NCI-H2196 treated with DMSO at 0.1 percent for 48 hours (cell line): ENCODE data around the gene OGT.
"Not testable (repeated sequence)": the region's sequence is repeated elsewhere in the genome, so short reads cannot be mapped to it uniquely, and the experiment has no call there.

Experiments used
- DNase-seq: peaks from one replicate; lab custom pipeline; 2025; ENCODE audit not compliant: unreplicated experiment; lab: John Stamatoyannopoulos, UW

Gene OGT

DNA sequence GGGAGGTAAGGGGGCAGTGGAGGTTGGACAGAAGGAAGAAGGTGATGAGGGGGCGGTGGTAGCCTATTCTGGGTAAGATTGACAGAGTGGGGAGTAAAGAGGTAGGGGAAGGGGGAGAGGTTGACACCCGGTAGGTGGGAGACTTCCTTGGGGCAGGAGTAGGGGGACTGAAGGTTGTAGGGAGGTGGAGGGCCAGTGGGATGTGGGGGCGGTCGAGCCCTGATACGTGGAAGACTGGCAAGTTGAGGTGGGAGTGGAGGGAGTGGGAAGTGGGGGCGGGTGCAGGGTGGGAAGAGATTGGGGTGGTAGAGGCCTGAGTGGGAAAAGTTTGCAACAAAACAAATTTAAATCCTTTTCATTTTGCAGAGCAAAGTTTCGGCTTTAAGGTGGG, 47.1 kb downstream of the OGT start:
- no peak for DNase-seq

DNA sequence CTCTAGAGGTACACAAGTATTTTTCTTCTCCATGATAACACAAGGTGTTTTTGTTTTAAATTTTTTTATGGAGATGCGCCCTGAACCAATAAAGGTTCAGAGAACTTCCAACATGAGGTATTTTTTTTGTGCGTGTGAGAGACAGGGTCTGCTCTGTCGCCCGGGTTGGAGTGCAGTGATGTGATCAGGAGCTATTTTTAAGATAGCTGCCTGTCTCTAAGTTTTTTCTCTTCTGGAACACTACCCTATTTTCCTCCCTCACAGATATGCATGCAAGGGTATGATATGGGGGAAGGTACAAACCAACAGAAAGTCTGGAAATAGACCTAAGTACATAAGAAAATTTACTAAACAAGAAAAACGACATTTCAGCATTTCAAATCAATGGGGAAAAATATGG, 48.3 kb downstream of the OGT start:
- DNase-seq = no peak

DNA sequence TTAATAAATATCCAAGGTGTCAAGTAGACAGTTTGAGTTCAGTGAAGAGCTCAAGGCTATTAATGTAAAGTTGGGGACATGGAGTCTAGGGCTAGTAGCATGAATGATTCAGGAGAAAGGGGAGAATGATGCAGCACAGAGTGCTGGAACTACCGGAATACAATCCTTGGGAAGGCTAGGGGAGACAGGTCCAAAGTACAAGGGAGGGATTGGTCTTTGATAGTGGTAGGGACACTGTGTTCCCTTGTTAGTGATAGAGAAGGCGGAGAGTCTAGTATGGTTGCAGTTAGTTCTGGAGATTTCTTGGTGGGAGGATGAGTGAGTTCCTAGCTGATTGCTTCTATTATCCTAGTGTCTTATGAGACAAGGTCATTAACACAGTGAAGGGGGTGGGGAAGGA, 54.0 kb downstream of the OGT start:
- DNase-seq = no peak

GRCh38 chrX:71593210-71593609, 60.3 kb downstream of the OGT start:
- DNase-seq = not testable (repeated sequence)

GRCh38 chrX:71599965-71600364, 67.1 kb downstream of the OGT start:
- no peak for DNase-seq

DNA sequence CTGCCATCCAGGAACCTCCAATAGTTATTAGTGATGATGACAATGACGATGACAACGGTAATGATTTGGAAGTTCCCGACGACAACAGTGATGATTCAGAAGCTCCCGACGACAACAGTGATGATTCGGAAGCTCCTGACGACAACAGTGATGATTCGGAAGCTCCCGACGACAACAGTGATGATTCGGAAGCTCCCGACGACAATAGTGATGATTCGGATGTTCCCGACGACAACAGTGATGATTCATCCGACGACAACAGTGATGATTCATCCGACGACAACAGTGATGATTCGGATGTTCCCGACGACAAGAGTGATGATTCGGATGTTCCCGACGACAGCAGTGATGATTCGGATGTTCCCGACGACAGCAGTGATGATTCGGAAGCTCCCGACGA, 70.7 kb downstream of the OGT start:
- DNase-seq = no peak

DNA sequence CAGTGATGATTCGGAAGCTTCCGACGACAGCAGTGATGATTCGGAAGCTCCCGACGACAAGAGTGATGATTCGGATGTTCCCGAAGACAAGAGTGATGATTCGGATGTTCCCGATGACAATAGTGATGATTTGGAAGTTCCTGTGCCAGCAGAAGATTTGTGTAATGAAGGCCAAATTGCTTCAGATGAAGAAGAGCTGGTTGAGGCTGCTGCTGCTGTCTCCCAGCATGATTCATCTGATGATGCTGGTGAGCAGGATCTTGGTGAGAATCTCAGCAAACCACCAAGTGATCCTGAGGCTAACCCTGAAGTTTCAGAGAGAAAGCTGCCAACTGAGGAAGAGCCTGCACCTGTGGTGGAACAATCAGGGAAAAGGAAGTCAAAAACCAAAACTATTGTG, 71.2 kb downstream of the OGT start:
- DNase-seq = no peak

DNA sequence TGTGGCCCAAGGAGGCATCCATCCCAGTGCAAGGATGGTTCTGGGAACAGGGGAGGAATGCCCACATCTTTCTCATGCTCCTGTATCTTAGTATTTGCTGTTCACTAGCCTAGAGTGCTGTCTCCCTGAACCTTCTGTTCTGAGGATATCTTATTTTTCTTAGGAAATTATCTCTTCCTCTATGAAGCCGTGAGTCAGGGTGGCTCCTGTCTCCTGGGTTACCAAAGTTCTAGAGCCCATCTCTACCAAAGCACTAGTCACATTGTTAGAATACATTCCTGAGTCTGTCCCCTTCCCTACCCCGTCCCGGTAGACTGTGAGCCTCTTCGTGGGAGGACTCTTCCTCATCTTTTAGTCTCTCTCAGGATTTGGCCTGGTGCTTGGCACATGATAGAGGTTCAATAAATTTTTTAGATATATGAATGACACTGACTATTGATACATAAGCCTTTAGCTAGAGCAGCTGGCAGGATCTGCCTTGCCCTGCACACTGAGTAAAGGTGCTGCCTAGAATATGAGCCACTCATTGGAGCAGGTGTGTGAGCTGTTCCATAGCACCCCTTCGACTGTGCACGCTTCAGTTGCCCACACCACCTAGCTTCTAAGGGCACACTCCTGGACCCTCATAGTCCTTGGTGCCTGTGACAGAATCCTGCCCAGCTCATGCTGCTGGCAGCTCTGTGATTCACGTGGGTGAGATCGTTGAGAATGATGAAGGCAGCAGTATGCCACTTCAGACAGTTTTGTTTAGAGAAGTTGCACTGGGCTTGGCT, 72.1 kb downstream of the OGT start:
- no peak for DNase-seq

DNA sequence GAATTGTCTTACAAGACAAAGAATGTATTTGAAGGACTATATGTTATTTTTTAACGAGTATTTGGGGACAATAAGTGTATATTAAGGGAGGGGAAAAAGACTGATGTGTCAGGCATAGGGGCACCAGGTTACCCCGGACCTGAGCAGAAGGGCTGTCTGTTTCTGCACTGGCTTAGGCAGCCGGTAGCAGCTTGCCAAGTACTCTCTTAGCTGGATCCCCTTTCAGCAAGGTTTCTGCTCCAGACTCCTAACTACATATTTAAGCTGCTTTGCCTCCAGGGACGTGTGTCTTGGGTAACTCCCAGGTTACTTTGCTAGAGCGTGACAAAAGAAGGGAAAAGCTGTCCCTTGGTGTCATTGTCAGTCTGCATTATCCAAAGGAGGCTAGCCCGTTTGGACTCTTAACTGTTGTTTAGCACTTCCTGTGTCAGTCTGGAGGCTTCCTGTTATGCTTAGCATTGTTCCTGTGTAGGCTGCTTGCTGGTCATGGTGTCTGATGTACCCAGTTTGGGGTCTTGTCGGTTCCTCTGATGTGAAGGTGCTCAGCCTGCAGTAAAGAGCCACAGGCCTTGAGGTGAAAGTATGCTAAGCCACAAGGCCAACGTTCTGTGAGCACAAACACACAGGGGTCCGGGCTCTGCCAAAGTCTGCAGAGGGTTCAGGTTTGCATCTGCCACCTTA, 73.8 kb downstream of the OGT start:
- DNase-seq = no peak

DNA sequence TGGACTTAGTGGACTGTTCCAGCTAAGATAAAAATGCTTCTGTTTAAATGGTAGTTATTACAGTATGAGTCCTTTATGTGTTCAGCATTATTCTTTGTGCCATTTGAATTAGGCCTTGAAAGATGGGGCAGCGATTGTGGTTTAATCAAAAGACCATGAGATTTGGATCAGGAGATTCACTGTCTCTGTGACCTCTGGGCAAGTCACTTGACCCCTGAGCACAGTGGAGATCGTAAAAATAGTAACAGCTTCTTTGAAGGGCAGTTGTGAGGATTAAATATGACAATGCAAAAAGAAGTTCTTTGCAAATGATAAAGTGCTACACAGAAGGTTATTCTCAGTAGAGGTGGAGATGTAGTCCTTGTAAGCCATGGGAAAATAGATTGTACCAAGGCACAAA, 74.6 kb downstream of the OGT start:
- DNase-seq = no peak

DNA sequence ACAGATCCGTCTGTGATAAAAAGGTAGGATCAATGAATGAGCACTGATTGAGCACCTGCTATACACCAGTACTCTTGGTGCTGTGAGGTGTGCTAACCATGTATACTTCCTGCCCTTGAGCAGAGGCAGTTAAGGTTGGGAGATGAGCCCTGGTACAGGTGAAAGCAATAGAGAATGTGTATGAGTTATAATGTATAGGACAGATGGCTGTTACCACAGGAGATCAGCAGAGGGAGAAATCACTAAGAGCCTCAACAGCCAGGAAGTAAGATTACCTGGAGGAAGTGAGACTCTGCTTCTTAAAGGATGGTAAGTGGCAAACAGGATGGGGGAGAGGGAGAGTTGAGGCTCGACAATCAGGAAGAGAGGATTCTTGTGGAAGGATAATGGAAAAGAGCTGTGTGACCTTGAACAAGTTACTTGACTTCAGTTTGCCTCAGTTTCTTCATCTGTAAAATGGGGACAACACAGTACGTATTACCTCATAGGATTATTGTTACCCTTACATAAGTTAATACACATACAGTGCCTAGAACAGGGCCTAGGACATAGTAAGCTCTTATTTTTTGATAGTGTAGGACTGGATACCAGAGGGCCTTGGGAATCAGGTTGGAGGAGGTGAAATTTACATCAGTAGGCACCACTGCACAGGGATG, 76.3 kb downstream of the OGT start:
- DNase-seq = no peak

DNA sequence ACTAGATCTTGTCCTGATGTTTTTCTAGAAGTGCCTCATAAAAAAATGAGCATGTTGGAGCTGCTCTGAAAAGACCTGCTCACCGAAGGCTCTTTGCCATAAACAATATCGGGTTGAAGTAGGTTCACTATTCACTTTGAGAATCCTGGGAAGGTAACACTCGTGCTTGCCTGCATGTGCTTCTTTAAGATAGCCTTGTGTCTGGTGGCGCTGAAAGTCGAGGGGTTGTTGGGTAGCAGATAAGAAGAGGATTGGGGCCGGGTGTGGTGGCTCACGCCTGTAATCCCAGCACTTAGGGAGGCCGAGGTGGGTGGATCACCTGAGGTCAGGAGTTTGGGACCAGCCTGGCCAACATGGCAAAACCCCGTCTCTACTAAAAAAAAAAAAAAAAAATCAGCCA, 78.8 kb downstream of the OGT start:
- not testable (repeated sequence) for DNase-seq

GRCh38 chrX:71612256-71612655, 79.4 kb downstream of the OGT start:
- no peak for DNase-seq

DNA sequence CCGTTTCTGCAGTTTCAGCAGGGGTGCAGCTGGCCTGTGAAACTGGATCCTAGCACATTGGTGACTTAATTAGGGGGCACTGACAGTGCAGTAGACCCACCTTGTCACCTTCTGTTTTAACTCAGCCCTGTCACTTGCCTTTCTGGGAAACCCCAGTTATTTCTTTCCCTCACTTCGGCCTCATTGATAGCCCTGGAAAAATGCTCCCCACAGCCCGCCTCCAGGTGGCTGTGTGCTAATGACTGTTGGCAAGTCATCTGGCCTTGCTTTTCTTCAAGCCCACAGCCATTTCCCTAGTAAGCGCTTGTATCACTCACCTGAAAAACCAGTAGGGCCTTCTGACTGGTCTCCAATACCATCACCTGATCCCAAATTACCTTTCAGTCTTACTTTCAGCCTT, 82.2 kb downstream of the OGT start:
- DNase-seq = no peak

DNA sequence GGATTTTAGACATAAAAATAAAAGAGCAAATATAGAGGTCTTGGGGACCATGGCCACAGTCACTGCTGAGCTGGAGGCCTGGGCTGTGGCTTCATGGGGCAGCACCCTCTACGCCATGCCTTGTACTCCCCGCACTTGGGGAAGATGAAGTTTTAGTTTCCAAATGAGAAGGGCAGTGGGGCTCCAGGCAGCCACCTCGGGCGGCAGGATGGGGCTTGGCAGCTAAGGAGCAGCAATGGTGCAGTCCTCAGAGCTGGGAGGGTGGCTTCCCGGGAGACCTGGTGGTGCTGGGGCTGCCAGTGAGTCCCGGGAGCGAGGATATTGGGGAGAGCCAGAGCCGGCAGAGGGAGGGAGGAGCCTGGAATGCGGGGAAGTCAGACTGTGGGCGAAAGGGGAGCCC, 83.0 kb downstream of the OGT start:
- no peak for DNase-seq

DNA sequence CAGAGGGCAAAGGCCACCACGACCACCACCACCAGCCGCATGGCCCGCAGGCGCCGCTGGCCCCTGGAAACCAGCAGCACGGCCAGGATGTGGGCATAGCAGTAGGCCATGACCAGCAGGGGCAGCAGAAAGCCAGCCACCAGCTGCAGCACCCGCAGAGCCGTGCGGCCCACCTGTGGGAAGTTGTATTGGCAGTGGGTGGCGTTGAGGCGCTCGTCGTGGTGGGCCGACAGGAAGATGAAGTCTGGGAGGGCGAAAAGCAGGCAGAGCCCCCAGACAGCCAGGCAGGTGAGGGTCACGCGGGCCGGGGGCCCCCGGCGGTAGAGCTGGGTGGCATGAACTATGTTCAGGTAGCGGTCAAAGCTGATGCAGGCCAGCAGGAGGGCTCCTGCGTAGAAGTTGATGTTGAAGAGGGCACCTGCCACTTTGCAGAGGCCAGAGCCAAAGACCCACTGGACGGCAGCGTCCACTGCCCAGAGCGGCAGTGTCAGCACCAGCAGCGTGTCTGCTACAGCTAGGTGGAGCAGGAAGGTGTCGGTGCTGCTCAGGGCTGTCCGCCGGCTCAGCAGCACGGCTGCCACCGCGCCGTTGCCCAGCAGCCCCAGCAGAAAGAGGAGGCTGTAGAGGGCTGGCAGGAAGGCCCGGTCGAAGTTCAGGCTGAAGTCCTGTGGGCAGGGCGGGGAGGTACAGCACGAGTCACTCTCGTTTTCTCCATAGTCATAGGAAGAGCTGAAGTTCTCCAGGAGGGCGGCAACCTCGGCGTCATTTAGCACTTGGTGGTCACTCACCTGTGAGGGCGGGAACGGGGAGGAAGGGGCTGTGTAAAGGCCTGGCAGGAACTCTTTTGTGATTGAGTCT, 84.0 kb downstream of the OGT start:
- no peak for DNase-seq

GRCh38 chrX:71617742-71618141, 84.8 kb downstream of the OGT start:
- no peak for DNase-seq

DNA sequence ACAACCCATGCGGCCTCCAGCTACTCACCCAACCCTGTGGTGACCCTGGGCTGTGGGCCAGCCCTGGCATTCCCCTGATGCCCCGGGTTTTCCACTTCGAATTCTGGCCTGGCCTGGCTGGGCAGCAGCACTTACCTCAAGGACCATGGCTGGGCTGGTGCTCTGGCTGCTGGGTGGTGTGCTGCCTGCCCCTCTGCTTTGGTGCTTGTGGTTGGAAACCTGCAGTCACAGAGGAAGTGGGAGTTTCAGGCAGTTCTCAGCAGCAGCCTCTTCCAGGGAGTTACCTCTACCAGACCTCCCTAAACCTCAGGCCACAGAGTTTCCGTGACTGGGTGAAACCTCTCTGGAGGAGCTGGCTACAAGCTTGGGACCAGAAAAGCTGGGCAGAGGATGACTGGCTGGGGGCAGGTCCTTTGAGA, 85.4 kb downstream of the OGT start, which contains the start of gene CXCR3:
CXCR3 (minus strand) TSS at position 209 of the 419 bp plus-strand sequence; CDS start at position 147, 62 bp downstream.
- DNase-seq = no peak

GRCh38 chrX:71618787-71619186, 85.9 kb downstream of the OGT start:
- DNase-seq = no peak

DNA sequence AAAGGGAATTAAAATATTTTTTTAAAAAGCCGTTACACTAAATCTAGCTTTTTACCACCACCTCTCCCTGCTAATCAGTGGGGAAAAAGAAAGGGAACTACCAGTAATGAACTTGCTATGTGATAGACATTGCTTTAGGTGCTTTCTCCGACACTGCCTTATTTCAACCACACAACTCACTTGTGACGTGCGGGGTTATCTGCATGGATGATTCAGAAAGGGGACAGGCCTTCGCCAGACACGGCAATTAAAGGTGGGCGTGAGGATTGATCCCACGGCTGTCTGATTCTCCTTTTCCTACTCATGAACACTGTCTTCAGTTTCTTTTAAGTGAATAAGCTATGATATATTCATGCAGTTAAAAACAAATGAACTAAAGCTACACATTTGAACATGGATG, 86.3 kb downstream of the OGT start:
- no peak for DNase-seq

- no peak for DNase-seq
These were observed 87.1 kb downstream of the OGT start for GRCh38 chrX:71619986-71620385.
